SU-DHL-6 (cell line): ENCODE results near the gene SLC25A25.

Source experiments
- CTCF ChIP-seq: fragments of 200-600 bp; sonication (generic); IDR thresholded peaks from one replicate; pipeline ENCODE4 v1.5.1; 2017; ENCODE audit warnings: antibody characterized with exemption, mild to moderate bottlenecking, low read length, moderate library complexity; ENCODE audit not compliant: insufficient read depth, poor library complexity, severe bottlenecking
- EZH2phosphoT487 ChIP-seq: fragments of 200-600 bp; sonication (generic), shearing (Covaris generic); conservative IDR thresholded peaks from 2 replicates; pipeline ENCODE4 v1.6.1; 2018; ENCODE audit warnings: mild to moderate bottlenecking, antibody characterized with exemption, low read length, moderate library complexity, mixed read lengths

GRCh38 chr9:128091571-128091970, 23.5 kb downstream of the SLC25A25 start:
- TF ChIP-seq CTCF (no peak), EZH2phosphoT487 (no peak)
